Neural progenitor cell (in vitro differentiated cells): ENCODE results near the gene FAIM2. TPM values are rescaled to one million over a fixed set of nuclear protein-coding genes. Genes with fewer than 3 reads are reported as not detected.

ENCODE experiments used
- DNase-seq: peaks from one replicate; pipeline ENCODE4 v3.0.0-alpha.2; 2016; ENCODE audit warnings: low spot score
- H2AFZ ChIP-seq: fragments of 200-600 bp; sonication (generic); replicated peaks from 2 replicates; pipeline ENCODE4 v1.6.1; 2016; ENCODE audit warnings: antibody characterized with exemption
- H3F3A ChIP-seq: fragments of 200-600 bp; sonication (generic); 2 replicates; pipeline ENCODE4 v1.6.1; 2016; ENCODE audit warnings: antibody characterized with exemption, low read depth
- H3K27ac ChIP-seq: fragments of 200-600 bp; sonication (generic); 2 replicates; pipeline ENCODE4 v1.5.1; 2016; ENCODE audit warnings: mild to moderate bottlenecking
- H3K27me3 ChIP-seq: fragments of 200-600 bp; sonication (generic); 2 replicates; pipeline ENCODE4 v1.6.1; 2016; ENCODE audit warnings: mild to moderate bottlenecking, moderate library complexity
- H3K36me3 ChIP-seq: fragments of 200-600 bp; sonication (generic); 2 replicates; pipeline ENCODE4 v1.5.1; 2016
- H3K4me1 ChIP-seq: fragments of 200-600 bp; sonication (generic); 2 replicates; pipeline ENCODE4 v1.6.1; 2016; ENCODE audit warnings: mixed run types
- H3K4me2 ChIP-seq: fragments of 200-600 bp; sonication (generic); 2 replicates; pipeline ENCODE4 v1.6.1; 2016
- H3K4me3 ChIP-seq: fragments of 200-600 bp; sonication (generic); 2 replicates; pipeline ENCODE4 v1.5.1; 2016
- H3K79me2 ChIP-seq: fragments of 200-600 bp; sonication (generic); 2 replicates; pipeline ENCODE4 v1.6.1; 2016; ENCODE audit warnings: low read depth
- H3K9ac ChIP-seq: fragments of 200-600 bp; sonication (generic); 2 replicates; pipeline ENCODE4 v1.6.1; 2016
- H3K9me3 ChIP-seq: fragments of 200-600 bp; sonication (generic); 2 replicates; pipeline ENCODE4 v1.5.1; 2016; ENCODE audit warnings: low read depth
- H4K20me1 ChIP-seq: fragments of 200-600 bp; sonication (generic); 2 replicates; pipeline ENCODE4 v1.6.1; 2016; ENCODE audit warnings: low read depth
- H3K27ac Mint-ChIP-seq: 3 replicates; pipeline ENCODE4 v1.8.0; 2021; ENCODE audit warnings: mixed read lengths
- H3K27me3 Mint-ChIP-seq: 2 replicates; pipeline ENCODE4 v1.8.0; 2022; ENCODE audit warnings: low read depth, mild to moderate bottlenecking, inconsistent platforms, moderate library complexity, mixed read lengths; ENCODE audit not compliant: insufficient read depth
- H3K36me3 Mint-ChIP-seq: 3 replicates; pipeline ENCODE4 v1.8.0; 2021; ENCODE audit warnings: mixed read lengths
- H3K4me1 Mint-ChIP-seq: 3 replicates; pipeline ENCODE4 v1.8.0; 2021; ENCODE audit warnings: mixed read lengths
- H3K4me3 Mint-ChIP-seq: 3 replicates; pipeline ENCODE4 v1.8.0; 2021; ENCODE audit warnings: mild to moderate bottlenecking, moderate library complexity, mixed read lengths
- H3K9me3 Mint-ChIP-seq: 3 replicates; pipeline ENCODE4 v1.8.0; 2020; ENCODE audit warnings: mixed read lengths
- CTCF ChIP-seq: fragments of 200-600 bp; sonication (generic); IDR thresholded peaks from 2 replicates; pipeline ENCODE4 v1.5.1; 2017; ENCODE audit warnings: antibody characterized with exemption, mild to moderate bottlenecking
- EZH2 ChIP-seq: fragments of 200-600 bp; sonication (generic); IDR thresholded peaks from 2 replicates; pipeline ENCODE4 v1.6.1; 2017; ENCODE audit warnings: antibody characterized with exemption, mild to moderate bottlenecking, moderate library complexity
- EZH2phosphoT487 ChIP-seq: fragments of 200-600 bp; sonication (generic); IDR thresholded peaks from 2 replicates; pipeline ENCODE4 v1.6.1; 2017; ENCODE audit warnings: antibody characterized with exemption
- total RNA-seq: library from RNA; depleted of rRNA; stranded (reverse); fragments of >200 nt; gene quantifications from 2 replicates; pipeline ENCODE4 v1.2.3, GENCODE V29; 2015; ENCODE audit warnings: low replicate concordance

FAIM2 gene
- total RNA-seq, 1 donor from 2014 or later = 0.39 TPM

GRCh38 chr12:49901986-49902385 is 1.7 kb downstream of the FAIM2 start:
- no peak overlapping the region for H3K9ac ChIP-seq
- no peak overlapping the region for H3K4me2 ChIP-seq
- no peak for TF ChIP-seq EZH2phosphoT487
- H4K20me1 ChIP-seq = no peaks in the 10 kb centered on the region
- Mint-ChIP-seq H3K4me3 (no peak overlapping the region), H3K27me3 (peaks cover 3% of the 10 kb centered on the region), H3K27ac (no peak overlapping the region), H3K9me3 (no peaks in the 10 kb centered on the region), H3K36me3 (no peaks in the 10 kb centered on the region), H3K4me1 (peaks cover 22% of the 10 kb centered on the region)
- DNase-seq = no peak
- no peak overlapping the region for H3K4me3 ChIP-seq
- H3K27me3 ChIP-seq = peaks cover 22% of the 10 kb centered on the region
- H3K79me2 ChIP-seq = no peaks in the 10 kb centered on the region
- no peak overlapping the region for H2AFZ ChIP-seq
- peaks cover 14% of the 10 kb centered on the region for H3K4me1 ChIP-seq
- H3K27ac ChIP-seq = no peak overlapping the region
- H3K36me3 ChIP-seq = no peaks in the 10 kb centered on the region
- H3K9me3 ChIP-seq = no peaks in the 10 kb centered on the region
- peaks cover 15% of the 10 kb centered on the region for H3F3A ChIP-seq

- no peak overlapping the region for H3K4me3 ChIP-seq
- H4K20me1 ChIP-seq = no peaks in the 10 kb centered on the region
- Mint-ChIP-seq H3K9me3 (no peaks in the 10 kb centered on the region), H3K4me1 (peaks cover 22% of the 10 kb centered on the region), H3K4me3 (no peak overlapping the region), H3K27ac (peak overlapping the region; percentile 13), H3K27me3 (peaks cover 5% of the 10 kb centered on the region), H3K36me3 (no peaks in the 10 kb centered on the region)
- no peaks in the 10 kb centered on the region for H3K79me2 ChIP-seq
- H3K9me3 ChIP-seq = no peaks in the 10 kb centered on the region
- H3K27me3 ChIP-seq = peaks cover 22% of the 10 kb centered on the region
- H3K27ac ChIP-seq = no peak overlapping the region
- TF ChIP-seq EZH2 = no peak
- DNase-seq = no peak
- no peaks in the 10 kb centered on the region for H3K36me3 ChIP-seq
- H3F3A ChIP-seq = peaks cover 15% of the 10 kb centered on the region
- H3K4me1 ChIP-seq = peaks cover 14% of the 10 kb centered on the region
- H3K4me2 ChIP-seq = no peak overlapping the region
- no peak overlapping the region for H2AFZ ChIP-seq
- no peak overlapping the region for H3K9ac ChIP-seq
Measured at GRCh38 chr12:49901026-49901425, 2.7 kb downstream of the FAIM2 start.

GRCh38 chr12:49900371-49900770 is 3.3 kb downstream of the FAIM2 start:
- no peak for DNase-seq
- H3K4me1 Mint-ChIP-seq = peaks cover 22% of the 10 kb centered on the region
- Histone ChIP-seq H3K9me3 (no peaks in the 10 kb centered on the region), H3K27me3 (peaks cover 22% of the 10 kb centered on the region), H3K36me3 (no peaks in the 10 kb centered on the region), H4K20me1 (no peaks in the 10 kb centered on the region), H3K4me3 (no peak overlapping the region), H3K79me2 (no peaks in the 10 kb centered on the region), H3K4me1 (peaks cover 14% of the 10 kb centered on the region), H2AFZ (no peak overlapping the region), H3K4me2 (no peak overlapping the region), H3K9ac (no peak overlapping the region), H3F3A (peaks cover 15% of the 10 kb centered on the region), H3K27ac (no peak overlapping the region)
- no peaks in the 10 kb centered on the region for H3K36me3 Mint-ChIP-seq
- peak overlapping the region; percentile 13 for H3K27ac Mint-ChIP-seq
- H3K27me3 Mint-ChIP-seq = peaks cover 5% of the 10 kb centered on the region
- no peak overlapping the region for H3K4me3 Mint-ChIP-seq
- no peak for TF ChIP-seq CTCF
- TF ChIP-seq EZH2 = no peak
- no peak for TF ChIP-seq EZH2phosphoT487
- H3K9me3 Mint-ChIP-seq = no peaks in the 10 kb centered on the region

GRCh38 chr12:49899921-49900320 is 3.8 kb downstream of the FAIM2 start:
- H3K4me1 ChIP-seq = peaks cover 14% of the 10 kb centered on the region

More at GRCh38 chr12:49899921-49900320, 3.8 kb downstream of the FAIM2 start:
- H3K9ac ChIP-seq = no peak overlapping the region
- Mint-ChIP-seq H3K4me3 (no peak overlapping the region), H3K27ac (no peak overlapping the region), H3K27me3 (peaks cover 5% of the 10 kb centered on the region), H3K36me3 (no peaks in the 10 kb centered on the region), H3K4me1 (peaks cover 22% of the 10 kb centered on the region), H3K9me3 (no peaks in the 10 kb centered on the region)
- H2AFZ ChIP-seq = no peak overlapping the region
- H4K20me1 ChIP-seq = no peaks in the 10 kb centered on the region
- no peak overlapping the region for H3K27ac ChIP-seq
- H3F3A ChIP-seq = peaks cover 15% of the 10 kb centered on the region
- H3K4me3 ChIP-seq = no peak overlapping the region
- DNase-seq = no peak
- no peak overlapping the region for H3K4me2 ChIP-seq
- H3K36me3 ChIP-seq = no peaks in the 10 kb centered on the region
- H3K79me2 ChIP-seq = no peaks in the 10 kb centered on the region
- TF ChIP-seq EZH2phosphoT487 (no peak), CTCF (no peak), EZH2 (no peak)
- H3K9me3 ChIP-seq = no peaks in the 10 kb centered on the region
- peaks cover 20% of the 10 kb centered on the region for H3K27me3 ChIP-seq
